HepG2 (cell line): ENCODE results near the gene TENM3.

Source experiments
- KDM1A ChIP-seq: IDR thresholded peaks from 2 replicates; pipeline ENCODE4 v1.6.1; 2016; ENCODE audit warnings: missing compliant biosample characterization
- PHF8 ChIP-seq: sonication (generic); formaldehyde crosslinking; IDR thresholded peaks from 2 replicates; pipeline ENCODE4 v1.5.0; 2020; ENCODE audit warnings: missing genetic modification reagents
- TF ChIP-seq, protein P1 (sequence below): sonication (generic); formaldehyde crosslinking; IDR thresholded peaks from 2 replicates; pipeline ENCODE4 v1.4.0; 2020; ENCODE audit warnings: missing genetic modification reagents
- TF ChIP-seq, protein P2 (sequence below): sonication (generic); formaldehyde crosslinking; IDR thresholded peaks from 2 replicates; pipeline ENCODE4 v1.5.0; 2020; ENCODE audit warnings: mild to moderate bottlenecking, missing genetic modification reagents
- TF ChIP-seq, protein P3 (sequence below): sonication (generic); formaldehyde crosslinking; conservative IDR thresholded peaks from 2 replicates; pipeline ENCODE4 v1.4.0; 2020; ENCODE audit warnings: missing genetic modification reagents

- TF ChIP-seq, protein P1, sequence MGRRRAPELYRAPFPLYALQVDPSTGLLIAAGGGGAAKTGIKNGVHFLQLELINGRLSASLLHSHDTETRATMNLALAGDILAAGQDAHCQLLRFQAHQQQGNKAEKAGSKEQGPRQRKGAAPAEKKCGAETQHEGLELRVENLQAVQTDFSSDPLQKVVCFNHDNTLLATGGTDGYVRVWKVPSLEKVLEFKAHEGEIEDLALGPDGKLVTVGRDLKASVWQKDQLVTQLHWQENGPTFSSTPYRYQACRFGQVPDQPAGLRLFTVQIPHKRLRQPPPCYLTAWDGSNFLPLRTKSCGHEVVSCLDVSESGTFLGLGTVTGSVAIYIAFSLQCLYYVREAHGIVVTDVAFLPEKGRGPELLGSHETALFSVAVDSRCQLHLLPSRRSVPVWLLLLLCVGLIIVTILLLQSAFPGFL = no peak
- no peak for TF ChIP-seq KDM1A (CRISPR knock-in tag)
- TF ChIP-seq, protein P2, sequence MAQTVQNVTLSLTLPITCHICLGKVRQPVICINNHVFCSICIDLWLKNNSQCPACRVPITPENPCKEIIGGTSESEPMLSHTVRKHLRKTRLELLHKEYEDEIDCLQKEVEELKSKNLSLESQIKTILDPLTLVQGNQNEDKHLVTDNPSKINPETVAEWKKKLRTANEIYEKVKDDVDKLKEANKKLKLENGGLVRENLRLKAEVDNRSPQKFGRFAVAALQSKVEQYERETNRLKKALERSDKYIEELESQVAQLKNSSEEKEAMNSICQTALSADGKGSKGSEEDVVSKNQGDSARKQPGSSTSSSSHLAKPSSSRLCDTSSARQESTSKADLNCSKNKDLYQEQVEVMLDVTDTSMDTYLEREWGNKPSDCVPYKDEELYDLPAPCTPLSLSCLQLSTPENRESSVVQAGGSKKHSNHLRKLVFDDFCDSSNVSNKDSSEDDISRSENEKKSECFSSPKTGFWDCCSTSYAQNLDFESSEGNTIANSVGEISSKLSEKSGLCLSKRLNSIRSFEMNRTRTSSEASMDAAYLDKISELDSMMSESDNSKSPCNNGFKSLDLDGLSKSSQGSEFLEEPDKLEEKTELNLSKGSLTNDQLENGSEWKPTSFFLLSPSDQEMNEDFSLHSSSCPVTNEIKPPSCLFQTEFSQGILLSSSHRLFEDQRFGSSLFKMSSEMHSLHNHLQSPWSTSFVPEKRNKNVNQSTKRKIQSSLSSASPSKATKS (CRISPR knock-in tag) = no peak
- TF ChIP-seq PHF8 (CRISPR knock-in tag) = no peak
- TF ChIP-seq, protein P3, sequence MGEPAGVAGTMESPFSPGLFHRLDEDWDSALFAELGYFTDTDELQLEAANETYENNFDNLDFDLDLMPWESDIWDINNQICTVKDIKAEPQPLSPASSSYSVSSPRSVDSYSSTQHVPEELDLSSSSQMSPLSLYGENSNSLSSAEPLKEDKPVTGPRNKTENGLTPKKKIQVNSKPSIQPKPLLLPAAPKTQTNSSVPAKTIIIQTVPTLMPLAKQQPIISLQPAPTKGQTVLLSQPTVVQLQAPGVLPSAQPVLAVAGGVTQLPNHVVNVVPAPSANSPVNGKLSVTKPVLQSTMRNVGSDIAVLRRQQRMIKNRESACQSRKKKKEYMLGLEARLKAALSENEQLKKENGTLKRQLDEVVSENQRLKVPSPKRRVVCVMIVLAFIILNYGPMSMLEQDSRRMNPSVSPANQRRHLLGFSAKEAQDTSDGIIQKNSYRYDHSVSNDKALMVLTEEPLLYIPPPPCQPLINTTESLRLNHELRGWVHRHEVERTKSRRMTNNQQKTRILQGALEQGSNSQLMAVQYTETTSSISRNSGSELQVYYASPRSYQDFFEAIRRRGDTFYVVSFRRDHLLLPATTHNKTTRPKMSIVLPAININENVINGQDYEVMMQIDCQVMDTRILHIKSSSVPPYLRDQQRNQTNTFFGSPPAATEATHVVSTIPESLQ (CRISPR knock-in tag) = no peak
These were observed 435.4 kb downstream of the TENM3 start for GRCh38 chr4:182678590-182678989.
